HG02798 (cell line): Measurements from ENCODE around the gene COL26A1.
"Not testable (repeated sequence)": the region's sequence is repeated elsewhere in the genome, so short reads cannot be mapped to it uniquely, and the experiment has no call there.

Source experiments
- ATAC-seq: cut with Tn5 transposase; IDR thresholded peaks from one replicate; pipeline ENCODE4 v1.9.1; 2021; ENCODE audit warnings: mild to moderate bottlenecking; ENCODE audit not compliant: unreplicated experiment, poor library complexity

COL26A1 gene

GRCh38 chr7:101435461-101436220, 73.0 kb downstream of the COL26A1 start:
- no peak for ATAC-seq

GRCh38 chr7:101436221-101436735, 73.6 kb downstream of the COL26A1 start:
- ATAC-seq = no peak

GRCh38 chr7:101436857-101437576, 74.3 kb downstream of the COL26A1 start:
- ATAC-seq = no peak

GRCh38 chr7:101441890-101442289, 79.2 kb downstream of the COL26A1 start:
- no peak for ATAC-seq

GRCh38 chr7:101442426-101443070, 79.9 kb downstream of the COL26A1 start:
- no peak for ATAC-seq

GRCh38 chr7:101450064-101450463, 87.4 kb downstream of the COL26A1 start:
- ATAC-seq = no peak

GRCh38 chr7:101453617-101454016, 90.9 kb downstream of the COL26A1 start:
- no peak for ATAC-seq

GRCh38 chr7:101457001-101457750, 94.5 kb downstream of the COL26A1 start:
- ATAC-seq = no peak

- no peak for ATAC-seq
Observed at GRCh38 chr7:101465131-101465530, 102.5 kb downstream of the COL26A1 start.

GRCh38 chr7:101465576-101466196, 103.0 kb downstream of the COL26A1 start:
- ATAC-seq = no peak

GRCh38 chr7:101466871-101467270, 104.2 kb downstream of the COL26A1 start:
- ATAC-seq = no peak

- ATAC-seq = no peak
Observed at GRCh38 chr7:101468546-101469275, 106.0 kb downstream of the COL26A1 start.

GRCh38 chr7:101470668-101471487, 108.2 kb downstream of the COL26A1 start:
- no peak for ATAC-seq

- ATAC-seq = no peak
Observed at GRCh38 chr7:101474178-101474577, 111.5 kb downstream of the COL26A1 start.

GRCh38 chr7:101475691-101476090, 113.0 kb downstream of the COL26A1 start:
- ATAC-seq = not testable (repeated sequence)

- no peak for ATAC-seq
Observed at GRCh38 chr7:101479217-101479616, 116.5 kb downstream of the COL26A1 start.

GRCh38 chr7:101486056-101486432, 123.4 kb downstream of the COL26A1 start:
- ATAC-seq = not testable (repeated sequence)

- ATAC-seq = no peak
Observed at GRCh38 chr7:101486433-101487104, 123.9 kb downstream of the COL26A1 start.
